Stimulated activated naive CD8-positive, alpha-beta T cell treated with anti-CD3 and anti-CD28 coated beads, Interleukin-15, Interleukin-2, amounts not matched to agents 100 ng/mL and 50 ng/mL, for 24 hours (primary cell): ENCODE measurements around the gene LRIG1.
A peak's percentile ranks its signal among the peaks of the same experiment; 100 is the strongest.

Experiments
- H3K27ac Mint-ChIP-seq: one replicate; pipeline ENCODE4 v1.8.0; 2021; ENCODE audit warnings: mild to moderate bottlenecking, mixed read lengths
- H3K27me3 Mint-ChIP-seq: one replicate; pipeline ENCODE4 v1.8.0; 2021; ENCODE audit warnings: mixed read lengths
- H3K36me3 Mint-ChIP-seq: one replicate; pipeline ENCODE4 v1.8.0; 2021; ENCODE audit warnings: low read depth, mixed read lengths
- H3K4me1 Mint-ChIP-seq: one replicate; pipeline ENCODE4 v1.8.0; 2021; ENCODE audit warnings: low read depth, mixed read lengths
- H3K4me3 Mint-ChIP-seq: one replicate; pipeline ENCODE4 v1.8.0; 2021; ENCODE audit warnings: mild to moderate bottlenecking, mixed read lengths
- H3K9me3 Mint-ChIP-seq: one replicate; pipeline ENCODE4 v1.8.0; 2021; ENCODE audit warnings: mixed read lengths

Gene LRIG1

GRCh38 chr3:66398228-66399025 is 102.4 kb downstream of the LRIG1 start:
- H3K36me3 Mint-ChIP-seq, result peaks cover 32% of the 10 kb centered on the region
- no peak overlapping the region for H3K27ac Mint-ChIP-seq
- H3K27me3 Mint-ChIP-seq, result no peaks in the 10 kb centered on the region
- peaks cover 19% of the 10 kb centered on the region for H3K4me1 Mint-ChIP-seq
- H3K9me3 Mint-ChIP-seq, result no peaks in the 10 kb centered on the region
- no peak overlapping the region for H3K4me3 Mint-ChIP-seq

- Mint-ChIP-seq H3K9me3 (no peaks in the 10 kb centered on the region), H3K27ac (no peak overlapping the region), H3K27me3 (no peaks in the 10 kb centered on the region), H3K4me1 (peaks cover 26% of the 10 kb centered on the region), H3K36me3 (peaks cover 34% of the 10 kb centered on the region), H3K4me3 (no peak overlapping the region)
Observed at GRCh38 chr3:66397745-66398144, 103.1 kb downstream of the LRIG1 start.

GRCh38 chr3:66396888-66397287 is 103.9 kb downstream of the LRIG1 start:
- peaks cover 43% of the 10 kb centered on the region for H3K36me3 Mint-ChIP-seq
- H3K27me3 Mint-ChIP-seq, result no peaks in the 10 kb centered on the region
- H3K9me3 Mint-ChIP-seq, result peaks cover 2% of the 10 kb centered on the region
- peaks cover 34% of the 10 kb centered on the region for H3K4me1 Mint-ChIP-seq
- no peak overlapping the region for H3K27ac Mint-ChIP-seq
- H3K4me3 Mint-ChIP-seq, result no peak overlapping the region

GRCh38 chr3:66396161-66396760 is 104.6 kb downstream of the LRIG1 start:
- H3K36me3 Mint-ChIP-seq, result peaks cover 45% of the 10 kb centered on the region
- H3K4me3 Mint-ChIP-seq, result no peak overlapping the region
- no peak overlapping the region for H3K27ac Mint-ChIP-seq
- no peaks in the 10 kb centered on the region for H3K27me3 Mint-ChIP-seq
- H3K9me3 Mint-ChIP-seq, result peaks cover 4% of the 10 kb centered on the region
- peaks cover 36% of the 10 kb centered on the region for H3K4me1 Mint-ChIP-seq

GRCh38 chr3:66395635-66396034 is 105.2 kb downstream of the LRIG1 start:
- Mint-ChIP-seq H3K36me3 (peaks cover 45% of the 10 kb centered on the region), H3K27ac (no peak overlapping the region), H3K27me3 (no peaks in the 10 kb centered on the region), H3K4me3 (no peak overlapping the region), H3K9me3 (peaks cover 4% of the 10 kb centered on the region), H3K4me1 (peaks cover 40% of the 10 kb centered on the region)

- H3K27ac Mint-ChIP-seq, result peak overlapping the region; percentile 5
- no peaks in the 10 kb centered on the region for H3K27me3 Mint-ChIP-seq
- H3K4me3 Mint-ChIP-seq, result no peak overlapping the region
- H3K9me3 Mint-ChIP-seq, result peaks cover 4% of the 10 kb centered on the region
- H3K36me3 Mint-ChIP-seq, result peaks cover 45% of the 10 kb centered on the region
- H3K4me1 Mint-ChIP-seq, result peaks cover 47% of the 10 kb centered on the region
Observed at GRCh38 chr3:66394753-66395249, 106.0 kb downstream of the LRIG1 start.

- peaks cover 50% of the 10 kb centered on the region for H3K36me3 Mint-ChIP-seq
- H3K4me1 Mint-ChIP-seq, result peaks cover 53% of the 10 kb centered on the region
- H3K9me3 Mint-ChIP-seq, result peaks cover 4% of the 10 kb centered on the region
- H3K27ac Mint-ChIP-seq, result peak overlapping the region; percentile 74
- no peaks in the 10 kb centered on the region for H3K27me3 Mint-ChIP-seq
- H3K4me3 Mint-ChIP-seq, result peak overlapping the region; percentile 62
Observed at GRCh38 chr3:66394019-66394752, 106.6 kb downstream of the LRIG1 start.

- H3K27ac Mint-ChIP-seq, result peak overlapping the region; percentile 74
- H3K27me3 Mint-ChIP-seq, result no peaks in the 10 kb centered on the region
- peaks cover 9% of the 10 kb centered on the region for H3K9me3 Mint-ChIP-seq
- H3K36me3 Mint-ChIP-seq, result peaks cover 57% of the 10 kb centered on the region
- H3K4me1 Mint-ChIP-seq, result peaks cover 54% of the 10 kb centered on the region
- H3K4me3 Mint-ChIP-seq, result peak overlapping the region; percentile 62
Observed at GRCh38 chr3:66393333-66394005, 107.4 kb downstream of the LRIG1 start.

- Mint-ChIP-seq H3K9me3 (peaks cover 13% of the 10 kb centered on the region), H3K36me3 (peaks cover 61% of the 10 kb centered on the region), H3K27me3 (no peaks in the 10 kb centered on the region), H3K4me1 (peaks cover 59% of the 10 kb centered on the region), H3K27ac (no peak overlapping the region), H3K4me3 (no peak overlapping the region)
Observed at GRCh38 chr3:66392966-66393332, 107.9 kb downstream of the LRIG1 start.

GRCh38 chr3:66392512-66392911 is 108.3 kb downstream of the LRIG1 start:
- peaks cover 59% of the 10 kb centered on the region for H3K4me1 Mint-ChIP-seq
- no peaks in the 10 kb centered on the region for H3K27me3 Mint-ChIP-seq
- peaks cover 57% of the 10 kb centered on the region for H3K36me3 Mint-ChIP-seq
- no peak overlapping the region for H3K4me3 Mint-ChIP-seq
- H3K27ac Mint-ChIP-seq, result no peak overlapping the region
- H3K9me3 Mint-ChIP-seq, result peaks cover 13% of the 10 kb centered on the region

GRCh38 chr3:66390013-66390412 is 110.8 kb downstream of the LRIG1 start:
- Mint-ChIP-seq H3K4me1 (peaks cover 74% of the 10 kb centered on the region), H3K27me3 (no peaks in the 10 kb centered on the region), H3K36me3 (peaks cover 64% of the 10 kb centered on the region), H3K4me3 (no peak overlapping the region), H3K27ac (no peak overlapping the region), H3K9me3 (peaks cover 13% of the 10 kb centered on the region)

- H3K4me3 Mint-ChIP-seq, result no peak overlapping the region
- peaks cover 66% of the 10 kb centered on the region for H3K36me3 Mint-ChIP-seq
- H3K27me3 Mint-ChIP-seq, result no peaks in the 10 kb centered on the region
- peaks cover 13% of the 10 kb centered on the region for H3K9me3 Mint-ChIP-seq
- H3K4me1 Mint-ChIP-seq, result peaks cover 45% of the 10 kb centered on the region
- peak overlapping the region; percentile 52 for H3K27ac Mint-ChIP-seq
Observed at GRCh38 chr3:66386925-66387650, 113.7 kb downstream of the LRIG1 start.

GRCh38 chr3:66386011-66386924 is 114.6 kb downstream of the LRIG1 start:
- H3K4me1 Mint-ChIP-seq, result peaks cover 41% of the 10 kb centered on the region
- H3K36me3 Mint-ChIP-seq, result peaks cover 70% of the 10 kb centered on the region
- no peaks in the 10 kb centered on the region for H3K27me3 Mint-ChIP-seq
- H3K9me3 Mint-ChIP-seq, result peaks cover 9% of the 10 kb centered on the region
- H3K27ac Mint-ChIP-seq, result peak overlapping the region; percentile 52
- peak overlapping the region; percentile 13 for H3K4me3 Mint-ChIP-seq
